HCT116 (cell line): ENCODE results near the gene ZNF579. TPM values are rescaled to one million over a fixed set of nuclear protein-coding genes. Genes with fewer than 3 reads are reported as not detected.

Experiments used
- ATAC-seq: fragments of 200-7000 bp; cut with Tn5 transposase; 2 replicates; pipeline ENCODE4 v1.9.1; 2020; ENCODE audit warnings: mild to moderate bottlenecking, moderate library complexity
- BruUV-seq: library from RNA; stranded (reverse); fragments of 400-500 nt; replicated peaks from 2 replicates; lab custom pipeline; 2021; lab: Mats Ljungman, UMichigan
- CTCF ChIA-PET: fragments of 300-600 bp; sonication (Branson Sonifier 250); formaldehyde crosslinking; loops from one replicate; lab custom pipeline; 2021; ENCODE audit warnings: antibody characterized with exemption; lab: Charles Lee
- POLR2A ChIA-PET: fragments of 300-600, 350-600 bp; sonication (Branson Sonifier 250); formaldehyde crosslinking; loops from one replicate; lab custom pipeline; 2021; ENCODE audit warnings: antibody characterized with exemption; lab: Charles Lee
- RAD21 ChIA-PET, 2 experiments: fragments of 300-600 bp; sonication (Branson Sonifier 250); formaldehyde crosslinking; loops; one replicate each; lab custom pipeline; 2023; ENCODE audit warnings: low total read pairs in 2 of 2; ENCODE audit not compliant: uncharacterized antibody in 2 of 2, unreplicated experiment in 2 of 2, low non-redundant PET in 1 of 2; lab: Charles Lee
- DNase-seq: peaks from one replicate; pipeline ENCODE4 v3.0.0-alpha.2; 2010; ENCODE audit warnings: low read depth, low spot score
- H2AFZ ChIP-seq: fragments of 200-600 bp; shearing (Covaris generic), sonication (generic); 2 replicates; pipeline ENCODE4 v1.6.1; 2017; ENCODE audit warnings: low read depth, mixed run types, mixed read lengths, antibody characterized with exemption, low read length; ENCODE audit not compliant: poor library complexity, severe bottlenecking
- H3K27ac ChIP-seq: 2 replicates; pipeline ENCODE4 v1.5.1; 2012; ENCODE audit warnings: low read depth, low read length
- H3K27me3 ChIP-seq: fragments of 200-600 bp; sonication (generic); 2 replicates; pipeline ENCODE4 v1.6.1; 2016; ENCODE audit warnings: mixed run types, low read length, mixed read lengths; ENCODE audit not compliant: insufficient read depth
- H3K36me3 ChIP-seq, 2 experiments: fragments of 200-500 bp in 1 of 2; fragments of 200-600 bp in 1 of 2; sonication (Bioruptor generic) in 1 of 2; sonication (generic) in 1 of 2; 2 replicates each; pipeline versions ENCODE4 v1.5.1 to v1.6.1; 2014 to 2016; ENCODE audit warnings: low read length in 2 of 2, inconsistent platforms in 1 of 2, mixed read lengths in 1 of 2, mixed run types in 1 of 2; ENCODE audit not compliant: insufficient read depth in 2 of 2, control insufficient read depth in 1 of 2
- H3K4me1 ChIP-seq, 2 experiments: fragments of 200-600 bp in 1 of 2; sonication (generic) in 1 of 2; 2 replicates each; pipeline versions ENCODE4 v1.5.1 to v1.6.1; 2012 to 2017; ENCODE audit warnings: low read length in 2 of 2, inconsistent platforms in 1 of 2, mild to moderate bottlenecking in 1 of 2, mixed read lengths in 1 of 2, mixed run types in 1 of 2, moderate library complexity in 1 of 2; ENCODE audit not compliant: insufficient read depth in 2 of 2, control insufficient read depth in 1 of 2
- H3K4me2 ChIP-seq: fragments of 200-600 bp; sonication (generic); 2 replicates; pipeline ENCODE4 v1.6.1; 2017; ENCODE audit warnings: mixed run types, low read length, mixed read lengths
- H3K4me3 ChIP-seq, 2 experiments: fragments of 200-600 bp in 1 of 2; sonication (generic) in 1 of 2; replicated peaks in 1 of 2; 2 replicates each; pipeline ENCODE4 v1.5.1; 2011 to 2016; ENCODE audit warnings: low read length in 2 of 2, control low read depth in 1 of 2, low read depth in 1 of 2, mild to moderate bottlenecking in 1 of 2, mixed read lengths in 1 of 2, mixed run types in 1 of 2
- H3K79me2 ChIP-seq: fragments of 200-600 bp; sonication (generic); 2 replicates; pipeline ENCODE4 v1.6.1; 2017; ENCODE audit warnings: mild to moderate bottlenecking, mixed run types, low read length, moderate library complexity, mixed read lengths; ENCODE audit not compliant: insufficient read depth
- H3K9ac ChIP-seq: fragments of 200-600 bp; sonication (generic); 2 replicates; pipeline ENCODE4 v1.6.1; 2016; ENCODE audit warnings: low read length, mixed read lengths
- H3K9me2 ChIP-seq: fragments of 200-600 bp; sonication (generic), shearing (Covaris generic); 2 replicates; pipeline ENCODE4 v1.6.1; 2017; ENCODE audit warnings: mixed run types, mild to moderate bottlenecking, moderate library complexity; ENCODE audit not compliant: insufficient read depth
- H3K9me3 ChIP-seq, 2 experiments: fragments of 200-500 bp in 1 of 2; fragments of 200-600 bp in 1 of 2; sonication (Bioruptor generic) in 1 of 2; sonication (generic) in 1 of 2; 2 replicates each; pipeline ENCODE4 v1.6.1; 2014 to 2017; ENCODE audit warnings: low read length in 2 of 2, mixed read lengths in 2 of 2, inconsistent platforms in 1 of 2, low read depth in 1 of 2, mild to moderate bottlenecking in 1 of 2, mixed run types in 1 of 2, moderate library complexity in 1 of 2; ENCODE audit not compliant: control insufficient read depth in 1 of 2, insufficient read depth in 1 of 2
- H4K20me1 ChIP-seq: fragments of 200-600 bp; sonication (generic), shearing (Covaris generic); 2 replicates; pipeline ENCODE4 v1.6.1; 2017; ENCODE audit warnings: mixed run types, mild to moderate bottlenecking, moderate library complexity; ENCODE audit not compliant: insufficient read depth
- CBX3 ChIP-seq: IDR thresholded peaks from 2 replicates; pipeline ENCODE4 v1.6.1; 2012; ENCODE audit warnings: low read depth
- CTCF ChIP-seq, 3 experiments: fragments of 200-600 bp in 1 of 3; sonication (generic) in 1 of 3; IDR thresholded peaks in 2 of 3; conservative IDR thresholded peaks in 1 of 3; 2 replicates each; pipeline ENCODE4 v1.5.1; 2012 to 2017; ENCODE audit warnings: low read depth in 2 of 3, low read length in 2 of 3, antibody characterized with exemption in 1 of 3, borderline replicate concordance in 1 of 3, control low read depth in 1 of 3, mild to moderate bottlenecking in 1 of 3, mixed read lengths in 1 of 3, mixed run types in 1 of 3, moderate library complexity in 1 of 3; ENCODE audit not compliant: insufficient read depth in 1 of 3
- FOSL1 ChIP-seq: IDR thresholded peaks from 2 replicates; pipeline ENCODE4 v1.6.1; 2012; ENCODE audit warnings: low read depth
- MAX ChIP-seq: IDR thresholded peaks from 2 replicates; pipeline ENCODE4 v1.6.1; 2012
- REST ChIP-seq: IDR thresholded peaks from 2 replicates; pipeline ENCODE4 v1.6.1; 2012; ENCODE audit warnings: low read depth
- SP1 ChIP-seq: IDR thresholded peaks from 2 replicates; pipeline ENCODE4 v1.6.1; 2012; ENCODE audit warnings: low read depth
- SRF ChIP-seq: IDR thresholded peaks from 2 replicates; pipeline ENCODE4 v1.6.1; 2012; ENCODE audit warnings: low read depth
- TCF7L2 ChIP-seq: IDR thresholded peaks from 2 replicates; pipeline ENCODE4 v1.7.0; 2011; ENCODE audit warnings: borderline replicate concordance, inconsistent platforms; ENCODE audit not compliant: insufficient read depth, insufficient read length; ENCODE audit errors: extremely low read depth
- YY1 ChIP-seq: IDR thresholded peaks from 2 replicates; pipeline ENCODE4 v1.6.1; 2011; ENCODE audit warnings: low read length, low read depth, moderate library complexity, mild to moderate bottlenecking; ENCODE audit not compliant: insufficient replicate concordance; ENCODE audit errors: extremely low read depth
- ZBTB33 ChIP-seq: IDR thresholded peaks from 2 replicates; pipeline ENCODE4 v1.6.1; 2011; ENCODE audit warnings: mild to moderate bottlenecking, low read length, moderate library complexity; ENCODE audit not compliant: insufficient replicate concordance; ENCODE audit errors: extremely low read depth
- ZFX ChIP-seq: fragments of 450-650 bp; IDR thresholded peaks from 2 replicates; pipeline ENCODE4 v1.6.1; 2017
- intact Hi-C: fragments of 100-400 bp; cut with micrococcal nuclease; formaldehyde crosslinking; loops from 2 replicates; pipeline ENCODE4 v1.10.0; 2022
- total RNA-seq: library from RNA; stranded (reverse); gene quantifications from one replicate; pipeline ENCODE4 v1.2.1, GENCODE V29; 2021; ENCODE audit not compliant: unreplicated experiment

ZNF579 gene
- total RNA-seq, 1 experiment from 2014 or later: 24.1 TPM

GRCh38 chr19:55566823-55567222 lies 13.8 kb downstream of the ZNF579 start:
- H4K20me1 ChIP-seq: no peaks in the 10 kb centered on the region
- no peaks in the 10 kb centered on the region for H3K9me2 ChIP-seq
- H3K9ac ChIP-seq: no peak overlapping the region
- H3K79me2 ChIP-seq: no peaks in the 10 kb centered on the region
- no peaks in the 10 kb centered on the region for H3K36me3 ChIP-seq
- ChIA-PET POLR2A (no interaction called here), RAD21 (no interaction called here), CTCF (no interaction called here)
- DNase-seq: no peak
- BruUV-seq: no TSS peak
- intact Hi-C loops: no loop called here
- no peak overlapping the region for H3K4me2 ChIP-seq
- no peak overlapping the region for H3K4me3 ChIP-seq
- H3K4me1 ChIP-seq: no peaks in the 10 kb centered on the region
- TF ChIP-seq TCF7L2 (no peak), SRF (no peak), SP1 (no peak), ZFX (no peak), MAX (no peak), REST (no peak), CTCF (IDR thresholded peaks at IDR 0.05 in 2 of 3, conservative IDR thresholded peaks at IDR 0.05 in 1 of 3; ENCODE audit: borderline replicate concordance in 1 of 3, insufficient read depth in 1 of 3, low read depth in 2 of 3, low read length in 2 of 3) (no peak), ZBTB33 (no peak), YY1 (no peak), FOSL1 (no peak), CBX3 (no peak)
- TF ChIP-seq, all 23 proteins: peak for 0
- Histone ChIP-seq H2AFZ (no peak overlapping the region), H3K27me3 (no peaks in the 10 kb centered on the region), H3K9me3 (no peaks in the 10 kb centered on the region), H3K27ac (no peak overlapping the region)
- ATAC-seq: no peak
